CD14-positive monocyte (primary cell): ENCODE measurements around the gene WDR45B. TPM values are rescaled to one million over a fixed set of nuclear protein-coding genes. Genes with fewer than 3 reads are reported as not detected.

Experiments used
- DNase-seq, 3 donors: peaks; one replicate each; pipeline ENCODE4 v3.0.0-alpha.2; 2011 to 2022
- H2AFZ ChIP-seq: 2 replicates; pipeline ENCODE4 v1.6.0; 2012; ENCODE audit warnings: mild to moderate bottlenecking, low read depth, low read length, inconsistent platforms; ENCODE audit not compliant: insufficient read depth, poor library complexity, severe bottlenecking
- H3K27ac ChIP-seq, 2 donors: 1 replicate in 1 of 2; 2 replicates in 1 of 2; pipeline ENCODE4 v1.5.1; 2012 to 2013; ENCODE audit warnings: low read length in 2 of 2, control low read depth in 1 of 2, inconsistent platforms in 1 of 2, low read depth in 1 of 2, mild to moderate bottlenecking in 1 of 2
- H3K27me3 ChIP-seq, 2 donors: one replicate each; pipeline versions ENCODE4 v1.6.0 to v1.6.1; 2011 to 2013; ENCODE audit warnings: low read length in 2 of 2; ENCODE audit not compliant: control insufficient read depth in 2 of 2, insufficient read depth in 2 of 2
- H3K36me3 ChIP-seq, 2 donors: replicated peaks in 1 of 2; 1 replicate in 1 of 2; 2 replicates in 1 of 2; pipeline versions ENCODE4 v1.5.1 to v1.6.1; 2012 to 2013; ENCODE audit warnings: low read length in 2 of 2, control low read depth in 1 of 2, inconsistent platforms in 1 of 2, mild to moderate bottlenecking in 1 of 2; ENCODE audit not compliant: insufficient read depth in 2 of 2, control insufficient read depth in 1 of 2
- H3K4me1 ChIP-seq, 2 donors: 1 replicate in 1 of 2; 2 replicates in 1 of 2; pipeline versions ENCODE4 v1.5.1 to v1.6.1; 2012 to 2013; ENCODE audit warnings: low read length in 2 of 2, control low read depth in 1 of 2, inconsistent platforms in 1 of 2, mild to moderate bottlenecking in 1 of 2, moderate library complexity in 1 of 2; ENCODE audit not compliant: insufficient read depth in 2 of 2, control insufficient read depth in 1 of 2
- H3K4me2 ChIP-seq: replicated peaks from 2 replicates; pipeline ENCODE3; 2012; ENCODE audit warnings: low read length, moderate library complexity, mild to moderate bottlenecking; ENCODE audit not compliant: poor library complexity, severe bottlenecking; ENCODE audit errors: extremely low read depth
- H3K4me3 ChIP-seq, 3 experiments: fragments of 200-600 bp in 1 of 3; sonication (generic) in 1 of 3; replicated peaks in 1 of 3; 1 replicate in 2 of 3; 2 replicates in 1 of 3; pipeline ENCODE4 v1.5.1; 2011 to 2013; ENCODE audit warnings: low read length in 3 of 3, mild to moderate bottlenecking in 3 of 3, control low read depth in 2 of 3, low read depth in 2 of 3, inconsistent platforms in 1 of 3, moderate library complexity in 1 of 3
- H3K79me2 ChIP-seq: 2 replicates; pipeline ENCODE4 v1.6.0; 2012; ENCODE audit warnings: mild to moderate bottlenecking, control low read depth, inconsistent platforms, low read length, moderate library complexity; ENCODE audit not compliant: insufficient read depth
- H3K9ac ChIP-seq: 2 replicates; pipeline ENCODE4 v1.6.0; 2017; ENCODE audit warnings: low read length, mild to moderate bottlenecking; ENCODE audit not compliant: insufficient read depth, poor library complexity, severe bottlenecking
- H3K9me3 ChIP-seq, 2 donors: replicated peaks in 1 of 2; 1 replicate in 1 of 2; 2 replicates in 1 of 2; pipeline versions ENCODE4 v1.5.1 to v1.6.1; 2012 to 2013; ENCODE audit warnings: low read length in 2 of 2, control low read depth in 1 of 2; ENCODE audit not compliant: control insufficient read depth in 1 of 2, insufficient read depth in 1 of 2
- H4K20me1 ChIP-seq: 2 replicates; pipeline ENCODE4 v1.6.0; 2012; ENCODE audit warnings: mild to moderate bottlenecking, low read length, control low read depth, moderate library complexity; ENCODE audit not compliant: insufficient read depth
- H3K27ac Mint-ChIP-seq, 7 donors: one replicate each; pipeline ENCODE4 v1.8.0; 2020; ENCODE audit warnings: mild to moderate bottlenecking in 7 of 7, mixed read lengths in 7 of 7, moderate library complexity in 6 of 7, inconsistent platforms in 2 of 7
- H3K27me3 Mint-ChIP-seq, 3 donors: one replicate each; pipeline ENCODE4 v1.8.0; 2021 to 2022; ENCODE audit warnings: low read depth in 3 of 3, mild to moderate bottlenecking in 3 of 3, mixed read lengths in 3 of 3, moderate library complexity in 3 of 3, inconsistent platforms in 1 of 3
- H3K36me3 Mint-ChIP-seq, 2 donors: one replicate each; pipeline ENCODE4 v1.8.0; 2020; ENCODE audit warnings: mixed read lengths in 2 of 2, inconsistent platforms in 1 of 2, mild to moderate bottlenecking in 1 of 2
- H3K4me1 Mint-ChIP-seq: one replicate; pipeline ENCODE4 v1.8.0; 2020; ENCODE audit warnings: mild to moderate bottlenecking, mixed read lengths
- H3K4me3 Mint-ChIP-seq, 2 donors: one replicate each; pipeline ENCODE4 v1.8.0; 2020; ENCODE audit warnings: mild to moderate bottlenecking in 2 of 2, mixed read lengths in 2 of 2, moderate library complexity in 1 of 2
- H3K9me3 Mint-ChIP-seq, 7 donors: one replicate each; pipeline ENCODE4 v1.8.0; 2020 to 2022; ENCODE audit warnings: mixed read lengths in 7 of 7, mild to moderate bottlenecking in 6 of 7, moderate library complexity in 6 of 7, inconsistent platforms in 2 of 7
- CTCF ChIP-seq: fragments of 200-600 bp; IDR thresholded peaks from one replicate; pipeline ENCODE4 v1.8.0; 2022; ENCODE audit warnings: antibody characterized with exemption, mild to moderate bottlenecking
- WGBS: methylation state at CpG from one replicate; pipeline ENCODE4 v1.1.5; 2013; ENCODE audit warnings: missing lambda C conversion rate; ENCODE audit not compliant: insufficient coverage; 5-methylcytosine and 5-hydroxymethylcytosine counted together
- intact Hi-C, 2 donors: fragments of 100-400 bp; cut with micrococcal nuclease; formaldehyde crosslinking; loops; one replicate each; pipeline versions ENCODE4 v1.15.0 to v1.15.1; 2023
- polyA plus RNA-seq, 3 donors: library from polyadenylated mRNA; depleted of rRNA in 1 of 3; unstranded in 2 of 3; stranded (reverse) in 1 of 3; fragments of 300-500 nt in 2 of 3; fragments of >200 nt in 1 of 3; fragmentation: Illumina TruSeq in 2 of 3; gene quantifications; 1 replicate in 2 of 3; 2 replicates in 1 of 3; pipeline ENCODE4 v1.2.3, GENCODE V29; 2012 to 2021

The WDR45B gene
- polyA plus RNA-seq, 3 donors, result 42.6 to 82.6 (median 60.3) TPM

GRCh38 chr17:82690786-82691489, 42.7 kb upstream of the WDR45B start:
- no peak for DNase-seq
- TF ChIP-seq CTCF, result no peak
- no peak overlapping the region for H3K4me2 ChIP-seq
- Mint-ChIP-seq H3K4me3 (no peak overlapping the region), H3K9me3 (peaks cover 9 to 27% (median 22%) of the 10 kb centered on the region in 7 donors), H3K27ac (no peak overlapping the region), H3K36me3 (peaks cover 0 to 6% of the 10 kb centered on the region in 2 donors), H3K27me3 (peaks cover 6 to 11% (median 8%) of the 10 kb centered on the region in 3 donors), H3K4me1 (no peaks in the 10 kb centered on the region)
- no peak overlapping the region for H3K9ac ChIP-seq
- H4K20me1 ChIP-seq, result no peaks in the 10 kb centered on the region
- no peak overlapping the region for H3K27ac ChIP-seq
- no peak overlapping the region for H3K4me3 ChIP-seq
- no peaks in the 10 kb centered on the region for H3K4me1 ChIP-seq
- H3K9me3 ChIP-seq, result peaks cover 9 to 17% of the 10 kb centered on the region in 2 donors
- H3K79me2 ChIP-seq, result no peaks in the 10 kb centered on the region
- H3K36me3 ChIP-seq, result no peaks in the 10 kb centered on the region
- H3K27me3 ChIP-seq, result no peaks in the 10 kb centered on the region
- intact Hi-C loops, result loop anchor here in 1 of 2 donors (10.0 kb wide), 1 partner anchor 236 kb away; the partner anchor contains the start of genes CYBC1 and NARF
- whole genome bisulfite sequencing, result 84% methylated on average over 12 of the region's 18 CpGs
- no peak overlapping the region for H2AFZ ChIP-seq

GRCh38 chr17:82689077-82689476, 40.8 kb upstream of the WDR45B start:
- peaks cover 2% of the 10 kb centered on the region for H3K4me1 Mint-ChIP-seq
- H3K27ac Mint-ChIP-seq, result no peak overlapping the region
- Histone ChIP-seq H3K4me3 (no peak overlapping the region), H3K9me3 (peaks cover 0 to 2% of the 10 kb centered on the region in 2 donors), H3K79me2 (no peaks in the 10 kb centered on the region), H2AFZ (no peak overlapping the region), H3K27ac (no peak overlapping the region), H3K9ac (no peak overlapping the region), H3K27me3 (no peaks in the 10 kb centered on the region), H4K20me1 (no peaks in the 10 kb centered on the region), H3K36me3 (no peaks in the 10 kb centered on the region), H3K4me2 (no peak overlapping the region), H3K4me1 (peaks cover 0 to 3% of the 10 kb centered on the region in 2 donors)
- no peak for DNase-seq
- no peak for TF ChIP-seq CTCF
- H3K27me3 Mint-ChIP-seq, result peaks cover 0 to 2% (median 2%) of the 10 kb centered on the region in 3 donors
- peaks cover 0 to 9% (median 4%) of the 10 kb centered on the region in 7 donors for H3K9me3 Mint-ChIP-seq
- no peaks in the 10 kb centered on the region for H3K36me3 Mint-ChIP-seq
- H3K4me3 Mint-ChIP-seq, result no peak overlapping the region
- intact Hi-C loops, result no loop called here
- WGBS, result 96% methylated on average over 7 of the region's 8 CpGs
